ENCODE measurements around the gene IMMP2L. TPM values are rescaled to one million over a fixed set of nuclear protein-coding genes. Genes with fewer than 3 reads are reported as not detected.

The IMMP2L gene
- total RNA-seq, 1 experiment from 2014 or later = 13.6 TPM

GRCh38 chr7:111532625-111533024 lies 29.7 kb downstream of the IMMP2L start (continued):
- no peak for TF ChIP-seq PRDM15 (CRISPR knock-in tag; IDR thresholded peaks at IDR 0.05)
- TF ChIP-seq ATF2 (CRISPR knock-in tag; IDR thresholded peaks at IDR 0.05; ENCODE audit: borderline replicate concordance, low read depth) = no peak
- TF ChIP-seq STAT6 (CRISPR knock-in tag; conservative IDR thresholded peaks at IDR 0.05; ENCODE audit: low read depth) = no peak
- no peak for TF ChIP-seq IRF2 (CRISPR knock-in tag; IDR thresholded peaks at IDR 0.05; ENCODE audit: borderline replicate concordance, low read depth)
- TF ChIP-seq AFF4 (CRISPR knock-in tag; IDR thresholded peaks at IDR 0.05; ENCODE audit: borderline replicate concordance) = no peak
- no peak for TF ChIP-seq TCF7 (CRISPR knock-in tag; IDR thresholded peaks at IDR 0.05; ENCODE audit: low read depth)
- TF ChIP-seq TP53 (CRISPR knock-in tag; IDR thresholded peaks at IDR 0.05) = no peak

GRCh38 chr7:111531993-111532392 lies 30.3 kb downstream of the IMMP2L start:
- DNase-seq (ENCODE audit: low spot score) (no peak), ATAC-seq (no peak)
- Mint-ChIP-seq H3K27me3 (ENCODE audit: low read depth) (no peaks in the 10 kb centered on the region), H3K9me3 (no peaks in the 10 kb centered on the region), H3K27ac (no peak overlapping the region), H3K4me3 (no peak overlapping the region), H3K36me3 (no peaks in the 10 kb centered on the region), H3K4me1 (peaks cover 10% of the 10 kb centered on the region)
- ChIA-PET CTCF (no interaction called here), POLR2A (no interaction called here)
- TF ChIP-seq USF2 (CRISPR knock-in tag; IDR thresholded peaks at IDR 0.05) (no peak), TEAD1 (CRISPR knock-in tag; IDR thresholded peaks at IDR 0.05) (no peak), MYBL2 (CRISPR knock-in tag; IDR thresholded peaks at IDR 0.05) (no peak), ZNF512 (CRISPR knock-in tag; IDR thresholded peaks at IDR 0.05; ENCODE audit: borderline replicate concordance) (no peak), EMX1 (CRISPR knock-in tag; IDR thresholded peaks at IDR 0.05) (no peak), GABPB1 (CRISPR knock-in tag; IDR thresholded peaks at IDR 0.05) (no peak), ZNF263 (CRISPR knock-in tag; IDR thresholded peaks at IDR 0.05; ENCODE audit: low read depth) (no peak), FOXJ3 (CRISPR knock-in tag; IDR thresholded peaks at IDR 0.05; ENCODE audit: borderline replicate concordance) (no peak), E2F1 (CRISPR knock-in tag; IDR thresholded peaks at IDR 0.05) (no peak), ATF2 (CRISPR knock-in tag; IDR thresholded peaks at IDR 0.05; ENCODE audit: borderline replicate concordance, low read depth) (no peak), IRF2 (CRISPR knock-in tag; IDR thresholded peaks at IDR 0.05; ENCODE audit: borderline replicate concordance, low read depth) (no peak), ETV6 (CRISPR knock-in tag; IDR thresholded peaks at IDR 0.05) (no peak), USF1 (CRISPR knock-in tag; IDR thresholded peaks at IDR 0.05) (no peak)

Data from WTC11 (cell line).